HG03135 (cell line): ENCODE data around the gene FBLL1.
"Not testable (repeated sequence)": the region's sequence is repeated elsewhere in the genome, so short reads cannot be mapped to it uniquely, and the experiment has no call there.

ENCODE experiments used
- ATAC-seq: cut with Tn5 transposase; IDR thresholded peaks from one replicate; pipeline ENCODE4 v1.9.1; 2021; ENCODE audit warnings: mild to moderate bottlenecking, moderate library complexity; ENCODE audit not compliant: unreplicated experiment

Gene FBLL1

DNA sequence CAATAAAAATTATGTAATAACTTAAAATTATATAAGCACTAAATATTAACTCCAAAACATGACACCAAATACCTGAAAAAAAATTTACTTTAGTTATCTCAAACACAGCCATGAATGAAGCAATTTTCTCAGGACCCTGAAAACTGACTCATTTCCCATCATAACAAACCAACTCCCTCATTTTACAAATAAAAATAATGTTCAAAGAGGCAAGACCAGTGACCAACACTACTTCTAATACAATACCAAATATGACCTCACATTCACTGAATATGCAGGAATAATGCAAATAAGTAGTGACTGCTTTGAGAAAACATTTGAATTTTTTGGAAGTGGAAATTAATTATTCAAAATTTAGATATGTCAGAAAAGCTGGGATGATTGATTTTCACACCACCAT lies 21.6 kb downstream of the FBLL1 start:
- no peak for ATAC-seq

DNA sequence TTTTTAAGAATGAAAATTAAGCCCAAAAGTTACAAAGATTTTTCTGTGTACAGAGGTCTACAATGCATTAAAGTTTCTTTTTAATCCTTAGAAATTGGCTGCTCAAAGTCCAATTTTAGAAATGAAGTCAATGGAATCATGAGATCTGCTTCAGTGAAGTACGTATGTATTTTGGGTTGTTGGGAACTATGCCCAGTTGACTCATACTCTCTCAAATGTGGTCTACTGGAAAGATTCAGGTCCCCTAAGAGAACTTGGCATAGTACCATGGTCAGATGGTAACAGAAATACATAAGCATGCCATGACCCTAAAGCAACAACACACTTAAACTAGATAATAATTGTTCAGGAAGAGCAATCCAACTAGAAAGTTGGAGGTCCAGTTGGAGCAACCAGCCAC lies 23.0 kb downstream of the FBLL1 start:
- no peak for ATAC-seq

DNA sequence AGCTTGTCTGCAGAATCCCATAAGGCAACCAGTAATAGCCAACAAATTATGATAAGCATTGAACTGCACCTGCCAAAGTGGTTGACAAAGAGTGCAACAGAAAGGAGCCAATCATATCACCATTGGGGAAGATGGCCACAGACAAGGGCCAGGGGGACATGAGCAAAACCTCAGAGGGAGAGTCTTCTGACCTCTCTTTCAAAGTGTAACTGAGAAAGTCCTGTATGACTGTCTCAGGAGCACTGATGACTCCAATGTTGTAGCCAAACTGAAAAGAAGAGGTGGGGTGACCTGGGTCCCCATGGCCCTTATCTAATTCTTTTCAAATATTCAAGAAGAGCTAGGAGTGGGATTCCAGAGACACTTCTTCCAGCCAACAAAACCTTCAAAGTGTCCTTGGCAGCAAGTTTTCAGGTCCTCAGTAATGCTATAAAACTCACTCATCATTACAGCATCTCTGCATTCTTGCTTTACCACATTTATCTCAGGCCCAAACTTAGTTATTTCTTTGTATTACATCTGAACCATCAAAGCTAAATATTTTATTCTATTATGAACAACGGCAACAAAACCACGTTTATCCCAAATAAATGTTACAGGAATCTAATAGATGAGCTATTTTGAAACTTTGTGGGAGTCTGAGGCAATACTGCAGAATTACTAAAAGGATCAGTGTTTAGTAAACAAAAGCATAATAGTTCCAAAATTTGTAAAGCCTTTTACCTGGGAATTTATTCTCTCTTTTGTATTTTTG lies 24.4 kb downstream of the FBLL1 start:
- ATAC-seq: no peak

DNA sequence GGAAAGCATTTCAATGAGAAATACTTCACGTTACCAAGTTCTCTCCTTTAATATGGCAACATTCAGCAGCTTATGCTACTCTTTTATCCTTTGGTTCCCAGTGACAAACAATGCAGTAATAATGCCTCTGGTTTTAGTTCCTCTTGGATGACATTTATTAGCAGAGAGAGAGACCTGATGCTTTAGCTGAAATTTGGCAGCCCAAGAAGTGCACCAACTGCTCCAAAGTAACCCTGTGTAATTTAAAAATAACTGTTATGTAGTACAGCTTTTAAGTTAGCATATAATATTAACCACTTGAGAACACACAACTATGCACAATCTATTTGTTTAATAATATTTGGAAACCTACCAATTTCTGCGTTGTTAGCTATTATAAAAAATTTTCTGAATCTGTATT lies 28.3 kb downstream of the FBLL1 start:
- ATAC-seq: no peak

DNA sequence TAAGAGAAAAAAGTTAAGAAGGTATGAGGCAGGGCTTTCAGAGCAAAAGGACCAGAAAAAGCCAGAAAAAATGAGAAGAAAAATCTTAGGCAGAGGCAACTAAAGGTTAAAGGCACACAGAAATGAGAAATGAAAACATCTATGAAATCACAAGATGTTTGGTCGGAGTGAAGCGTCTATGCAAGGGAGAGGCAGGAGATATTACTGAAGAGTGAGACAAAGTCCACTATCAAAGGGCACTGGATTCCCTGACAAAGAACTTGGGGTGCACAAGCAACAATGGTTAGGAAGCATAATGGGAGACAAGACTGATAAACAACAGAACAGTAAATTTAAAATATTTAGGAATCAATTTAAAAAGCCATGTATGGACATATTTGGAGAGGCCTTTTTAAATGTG lies 33.2 kb downstream of the FBLL1 start:
- ATAC-seq: no peak

DNA sequence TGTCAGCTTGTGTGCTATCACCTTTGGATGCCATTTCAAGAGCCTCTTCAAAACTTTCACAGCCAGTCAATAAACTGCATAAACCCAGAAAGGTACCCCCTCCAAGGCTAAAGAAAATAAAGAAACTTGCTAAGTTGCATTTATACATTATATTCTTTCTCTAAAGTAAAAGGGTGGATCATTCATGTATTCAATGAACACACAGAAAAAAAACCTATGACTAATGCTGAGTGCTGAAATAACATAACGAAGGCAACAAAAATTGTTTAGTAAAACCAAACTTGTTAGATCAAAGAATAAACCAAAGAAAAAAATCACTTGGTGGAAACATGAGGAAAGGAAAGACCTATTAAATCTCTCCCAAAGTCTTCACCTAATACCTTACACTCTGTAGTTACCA lies 34.9 kb downstream of the FBLL1 start:
- no peak for ATAC-seq

DNA sequence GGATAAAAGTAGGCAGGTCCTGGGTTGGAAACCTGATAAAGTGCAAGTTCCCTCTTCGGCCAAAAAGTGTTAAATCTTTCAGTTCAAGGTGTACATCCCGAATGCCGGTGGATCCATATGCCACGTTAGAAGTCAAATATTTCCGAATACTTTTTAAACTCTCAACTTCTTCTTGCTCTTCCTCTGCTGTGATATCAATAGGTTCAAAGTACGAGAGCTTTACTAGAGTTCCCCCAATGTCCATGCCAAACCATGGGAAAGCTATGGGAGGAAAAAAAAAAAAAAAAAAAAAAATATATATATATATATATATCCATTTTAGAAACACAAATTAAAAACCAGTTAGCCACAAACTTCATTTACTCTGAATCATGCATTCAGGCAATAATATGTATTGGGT lies 39.6 kb downstream of the FBLL1 start:
- no peak for ATAC-seq

DNA sequence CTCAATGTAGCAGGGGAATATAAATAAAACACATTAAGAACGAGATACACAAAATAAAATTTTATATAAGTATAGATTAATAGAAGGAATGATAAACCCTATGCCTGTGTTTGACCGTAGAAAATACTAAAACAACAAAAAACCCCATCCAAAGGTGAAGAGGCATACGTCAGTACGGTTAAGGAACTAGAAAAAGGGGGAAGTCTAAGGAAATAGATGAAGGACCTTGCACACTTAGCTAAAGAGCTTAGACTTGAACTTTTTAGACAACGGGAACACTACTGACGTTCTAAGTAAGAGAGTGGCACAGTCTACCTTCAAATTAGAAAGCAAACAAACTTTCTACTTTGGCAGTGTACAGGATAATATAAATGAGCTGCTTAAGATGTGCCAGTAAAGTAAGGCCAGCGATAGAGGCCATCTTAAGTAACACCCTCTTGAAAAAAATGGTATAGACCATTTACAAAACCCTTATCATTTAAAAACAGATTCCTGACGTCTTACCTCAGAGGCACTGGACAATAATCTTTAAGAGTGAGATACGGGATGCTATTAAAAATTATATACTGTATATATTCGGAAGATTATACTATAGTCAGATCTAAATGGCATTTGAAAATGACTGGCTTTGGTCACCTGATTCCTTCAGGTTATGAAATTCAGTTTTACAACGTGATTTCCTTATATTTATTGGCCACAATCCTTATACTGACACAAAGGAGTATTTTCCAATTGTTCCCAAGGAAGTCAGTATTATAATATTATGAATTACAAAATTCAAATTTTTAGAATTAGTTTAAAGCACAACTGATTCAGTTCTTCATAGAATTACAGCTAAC lies 41.6 kb downstream of the FBLL1 start:
- no peak for ATAC-seq

DNA sequence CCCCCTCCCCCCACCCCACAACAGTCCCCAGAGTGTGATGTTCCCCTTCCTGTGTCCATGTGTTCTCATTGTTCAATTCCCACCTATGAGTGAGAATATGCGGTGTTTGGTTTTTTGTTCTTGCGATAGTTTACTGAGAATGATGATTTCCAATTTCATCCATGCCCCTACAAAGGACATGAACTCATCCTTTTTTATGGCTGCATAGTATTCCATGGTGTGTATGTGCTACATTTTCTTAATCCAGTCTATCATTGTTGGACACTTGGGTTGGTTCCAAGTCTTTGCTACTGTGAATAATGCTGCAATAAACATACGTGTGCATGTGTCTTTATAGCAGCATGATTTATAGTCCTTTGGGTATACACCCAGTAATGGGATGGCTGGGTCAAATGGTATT lies 44.6 kb downstream of the FBLL1 start:
- ATAC-seq: not testable (repeated sequence)

DNA sequence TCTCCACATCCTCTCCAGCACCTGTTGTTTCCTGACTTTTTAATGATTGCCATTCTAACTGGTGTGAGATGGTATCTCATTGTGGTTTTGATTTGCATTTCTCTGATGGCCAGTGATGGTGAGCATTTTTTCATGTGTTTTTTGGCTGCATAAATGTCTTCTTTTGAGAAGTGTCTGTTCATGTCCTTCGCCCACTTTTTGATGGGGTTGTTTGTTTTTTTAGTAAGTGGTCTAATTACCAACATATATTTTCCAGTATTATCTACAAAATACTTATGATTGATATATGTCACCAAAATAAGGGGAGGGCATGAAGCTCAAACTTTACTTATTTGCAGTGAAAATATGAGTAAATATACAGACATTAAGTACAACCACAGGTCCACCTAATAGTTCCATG lies 45.1 kb downstream of the FBLL1 start:
- not testable (repeated sequence) for ATAC-seq

DNA sequence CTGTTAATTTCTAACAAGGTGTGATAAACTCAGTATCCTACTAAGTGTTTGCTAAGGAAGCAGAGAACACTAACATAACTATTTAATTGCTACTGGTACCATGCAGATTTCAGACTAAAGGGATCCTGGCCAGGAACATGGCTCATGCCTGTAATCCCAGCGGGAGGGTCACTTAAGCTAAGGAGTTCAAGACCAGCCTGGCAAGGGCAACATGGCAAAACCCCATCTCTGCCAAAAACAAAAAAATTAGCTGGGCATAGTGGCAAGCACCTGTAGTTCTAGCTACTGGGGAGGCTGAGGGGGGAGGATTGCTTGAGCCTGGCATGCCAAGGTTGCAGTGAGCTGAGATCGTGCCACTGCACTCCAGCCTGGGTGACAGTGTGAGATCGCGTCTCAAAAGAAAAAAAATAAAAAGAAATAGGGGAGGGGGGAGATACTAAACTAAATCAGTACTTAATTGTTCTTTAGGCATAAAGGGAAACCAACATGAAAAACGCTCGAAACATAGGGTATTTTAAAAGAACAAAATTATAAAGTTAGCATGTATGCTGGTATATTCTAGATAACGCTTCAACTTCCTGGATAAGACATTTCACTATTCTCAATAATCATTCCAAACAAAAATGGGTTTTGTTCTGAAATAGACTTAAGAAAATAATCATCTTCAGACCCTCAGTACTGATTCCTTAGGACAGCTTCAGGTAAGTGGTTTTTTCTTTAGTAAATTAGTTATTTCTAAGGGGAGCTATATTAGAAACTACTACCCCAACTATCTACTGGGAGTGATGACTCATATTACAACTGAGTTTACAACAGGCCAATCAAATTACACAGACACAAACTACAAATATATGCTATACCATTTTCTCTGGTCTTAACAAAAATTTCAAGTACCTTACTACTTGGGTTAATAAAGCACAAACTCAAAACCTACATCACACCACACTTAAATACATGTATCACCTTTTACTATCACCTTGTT lies 46.6 kb downstream of the FBLL1 start:
- no peak for ATAC-seq

DNA sequence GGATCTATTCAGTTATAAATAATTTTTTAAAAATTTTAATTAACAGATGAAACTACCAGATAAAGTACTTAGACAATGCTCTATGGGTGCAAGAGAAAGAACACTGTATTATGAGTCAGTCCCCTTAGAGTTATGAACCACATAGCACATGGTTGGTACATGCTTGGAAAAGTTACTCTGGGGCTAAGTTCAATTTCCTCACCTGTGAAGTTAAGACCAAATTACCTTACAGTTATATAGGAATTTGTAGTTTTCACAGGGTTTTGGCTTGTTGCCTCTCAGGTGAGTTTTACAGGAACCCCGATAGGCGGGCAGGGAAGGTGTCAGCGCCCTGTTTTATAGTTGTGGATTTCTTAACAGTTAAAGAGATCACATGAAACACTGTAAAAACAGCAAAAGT lies 48.9 kb downstream of the FBLL1 start:
- no peak for ATAC-seq

DNA sequence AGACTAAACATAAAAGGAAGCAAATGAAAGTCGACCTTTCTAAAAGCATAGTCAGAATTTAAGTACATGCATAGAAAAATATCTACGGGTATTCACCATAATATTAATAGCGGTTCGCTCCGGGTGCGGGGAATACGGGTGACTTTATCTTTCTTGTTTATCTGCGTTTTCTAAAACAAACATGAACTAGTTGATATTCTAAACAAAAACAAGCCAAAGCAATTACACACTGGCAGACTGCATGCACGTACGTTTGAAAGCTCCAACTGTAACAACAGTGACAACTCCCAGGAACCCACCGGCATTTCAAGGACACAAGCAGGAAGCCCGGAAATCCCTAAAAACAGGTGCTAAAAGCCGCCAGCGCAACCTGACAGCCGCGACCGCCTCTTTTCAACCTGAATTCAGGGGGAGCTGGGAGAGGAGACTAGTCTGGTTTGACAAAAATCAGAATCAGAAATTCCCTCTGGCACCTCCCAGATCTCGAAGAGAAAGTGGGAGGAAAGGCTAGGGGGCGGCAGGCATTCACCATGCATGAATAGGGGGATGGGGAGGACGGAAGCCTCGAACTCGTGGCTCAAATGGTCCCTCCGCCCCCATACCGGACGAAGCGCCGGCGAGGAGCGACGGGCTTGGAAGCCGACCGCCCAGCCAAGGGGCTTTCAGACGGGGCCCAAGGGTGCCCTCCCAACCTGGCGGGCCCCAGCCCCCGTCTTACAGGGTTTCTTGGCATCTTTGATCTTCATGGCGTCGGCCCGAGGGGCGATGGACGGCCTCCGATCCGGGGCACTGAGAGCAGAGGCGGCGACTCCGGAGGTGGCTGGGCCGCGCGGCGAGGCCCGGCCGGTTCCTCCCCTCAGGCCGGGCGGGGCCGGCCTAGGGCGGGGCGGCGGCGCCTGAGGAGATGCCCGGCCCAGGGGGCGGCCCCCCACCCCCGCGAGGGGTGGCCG lies 49.7 kb downstream of the FBLL1 start, which contains the start of gene PANK3:
Gene PANK3 (minus strand): TSS at position 831 of the 950 bp plus-strand sequence. CDS start 85 bp downstream, at position 746.
- peak; percentile 61 for ATAC-seq

DNA sequence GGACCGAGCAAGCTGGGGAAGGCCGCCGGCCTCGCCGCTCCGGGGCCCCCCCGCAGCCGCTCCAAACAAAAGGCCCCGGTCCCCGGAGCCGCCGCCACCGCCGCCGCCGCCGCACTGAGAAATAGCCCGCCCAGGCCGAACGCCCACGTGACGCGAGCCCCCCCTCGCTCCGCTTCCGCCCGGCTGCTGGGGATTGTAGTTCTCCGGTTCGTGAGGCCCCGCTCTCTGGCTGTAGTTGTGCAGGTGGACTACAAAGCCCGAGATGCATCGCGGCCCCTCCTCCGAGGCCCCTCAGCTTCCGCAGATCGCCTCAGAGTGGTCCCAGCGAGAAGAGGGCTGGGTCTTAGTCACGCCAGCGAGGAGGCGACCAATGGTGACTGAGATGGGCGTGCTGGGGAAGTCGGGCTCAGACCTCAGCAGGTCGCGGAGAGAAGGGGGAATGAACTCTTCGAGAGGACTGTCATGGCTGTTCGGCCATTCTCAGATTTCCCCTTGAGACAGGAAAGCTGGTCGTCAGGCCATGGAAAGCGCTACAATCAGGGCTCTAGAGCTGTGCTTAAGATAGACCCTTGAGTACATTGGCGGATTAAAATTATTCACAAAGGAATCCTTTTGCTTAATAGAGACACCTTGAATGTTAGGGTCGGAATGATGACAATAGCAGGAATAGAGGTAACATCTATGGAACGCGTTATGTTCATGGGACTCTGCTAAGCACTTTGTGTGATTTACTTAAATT lies 50.6 kb downstream of the FBLL1 start:
- peak; percentile 94 for ATAC-seq

DNA sequence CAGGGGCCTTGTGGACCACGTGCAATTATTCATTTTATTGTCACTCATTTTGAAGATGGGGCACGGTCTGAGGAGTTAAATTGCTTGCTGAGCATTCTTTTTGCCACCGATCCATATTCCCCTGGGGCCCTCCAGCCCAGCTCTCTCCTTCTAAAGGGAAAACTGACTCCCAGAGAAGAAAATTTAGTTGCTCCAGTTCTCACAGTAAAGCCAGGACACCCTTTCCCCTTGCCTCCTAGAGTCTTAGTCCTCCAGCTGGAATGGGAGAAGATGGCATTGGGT lies 51.1 kb downstream of the FBLL1 start:
- ATAC-seq: no peak
